Activated CD4-positive, alpha-beta T cell treated with anti-CD3 and anti-CD28 coated beads, Interleukin-2, amount 50 U/mL, for 24 hours (primary cell): ENCODE data around the gene DNMT3A.

ENCODE experiments used
- DNase-seq, 2 donors: peaks; one replicate each; pipeline ENCODE4 v3.0.0-alpha.2; 2020; ENCODE audit warnings: low read depth in 1 of 2, low spot score in 1 of 2

The DNMT3A gene

GRCh38 chr2:25307949-25308557 is 33.7 kb downstream of the DNMT3A start:
- DNase-seq, result no peak

DNA sequence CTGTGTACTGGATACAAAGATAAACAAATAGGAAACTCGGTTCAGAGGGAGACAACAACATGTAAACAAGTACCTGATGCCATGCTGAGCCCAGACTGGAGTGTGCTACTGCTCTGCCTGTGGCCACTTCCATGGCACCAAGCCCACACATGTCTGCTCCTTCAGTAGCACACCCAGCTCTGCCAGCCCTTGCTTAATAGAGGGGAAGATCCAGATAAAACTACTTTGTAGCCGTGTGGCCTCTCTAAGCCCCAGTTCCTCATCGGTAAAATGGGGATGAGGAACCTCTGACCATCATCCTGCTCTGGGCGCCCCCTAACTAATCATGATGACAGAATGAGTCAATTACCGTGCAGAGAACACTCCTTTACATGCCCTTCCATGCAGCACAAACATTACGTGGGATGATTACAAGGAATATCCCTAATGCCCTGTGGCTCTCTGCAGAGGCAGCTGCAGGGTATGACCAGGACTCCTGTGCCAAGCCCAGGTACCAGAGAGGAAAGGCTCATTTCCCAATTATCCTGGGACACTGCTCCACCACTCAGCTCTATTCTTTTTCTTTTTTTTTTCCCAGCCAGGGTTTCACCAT is 34.9 kb downstream of the DNMT3A start:
- no peak for DNase-seq

- DNase-seq, result no peak
Measured at GRCh38 chr2:25305775-25306174, 36.0 kb downstream of the DNMT3A start.

- no peak for DNase-seq
Measured at GRCh38 chr2:25304826-25305596, 36.7 kb downstream of the DNMT3A start.

- DNase-seq, result no peak
Measured at GRCh38 chr2:25304321-25304720, 37.4 kb downstream of the DNMT3A start.

DNA sequence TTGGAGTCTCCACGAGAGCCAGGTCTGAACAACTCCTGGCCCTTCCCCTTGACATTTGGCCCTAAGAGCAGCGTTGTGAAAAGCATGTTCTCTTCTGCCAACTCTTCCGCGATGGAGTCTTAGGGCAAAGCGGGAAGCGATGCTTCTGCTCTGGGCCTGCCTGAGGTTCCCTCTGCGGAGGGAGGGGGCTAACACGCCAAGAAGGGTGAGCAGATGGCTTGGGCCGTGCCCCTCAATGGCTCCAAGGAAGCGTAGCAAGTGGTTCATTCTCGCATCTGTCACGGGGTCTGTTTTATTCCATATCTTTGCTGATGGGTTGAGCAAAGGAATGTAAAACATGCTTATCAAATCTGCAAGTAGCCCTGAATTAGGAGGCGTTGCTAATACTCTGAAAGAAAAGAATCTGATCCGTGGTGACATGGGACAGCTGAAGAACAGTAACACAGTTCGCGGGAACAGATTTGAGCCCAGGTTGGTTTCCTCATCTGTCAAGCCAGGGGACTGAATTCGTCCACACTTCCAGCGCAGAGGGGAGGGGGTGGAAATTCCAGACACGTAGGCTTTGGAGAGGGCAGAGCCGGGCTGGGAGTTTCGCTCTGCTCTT is 38.0 kb downstream of the DNMT3A start:
- no peak for DNase-seq

- no peak for DNase-seq
Measured at GRCh38 chr2:25302758-25303375, 38.9 kb downstream of the DNMT3A start.

- DNase-seq, result peak; percentile 33 to 70
Measured at GRCh38 chr2:25301453-25302352, 40.0 kb downstream of the DNMT3A start.

DNA sequence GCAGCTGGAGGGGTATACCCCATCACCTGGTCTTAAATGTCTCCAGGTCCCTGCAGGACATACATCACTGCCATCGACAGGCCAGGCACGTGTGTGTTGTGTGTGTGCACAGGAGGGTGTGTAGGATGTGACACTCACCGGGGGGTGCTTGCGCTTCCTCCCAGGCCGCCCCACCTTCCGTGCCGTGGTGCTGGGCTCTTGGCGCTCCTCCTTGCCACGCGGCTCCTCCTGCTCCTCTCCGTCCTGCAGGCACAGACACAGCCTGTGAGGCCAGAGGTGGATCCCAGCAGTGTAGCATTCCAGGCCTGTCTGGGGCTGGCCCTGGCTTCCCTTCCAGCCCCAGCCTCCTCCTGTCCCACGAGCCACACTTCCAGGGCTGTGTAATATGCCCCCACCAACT is 41.7 kb downstream of the DNMT3A start:
- no peak for DNase-seq

GRCh38 chr2:25298776-25299431 is 42.8 kb downstream of the DNMT3A start:
- DNase-seq, result no peak

DNA sequence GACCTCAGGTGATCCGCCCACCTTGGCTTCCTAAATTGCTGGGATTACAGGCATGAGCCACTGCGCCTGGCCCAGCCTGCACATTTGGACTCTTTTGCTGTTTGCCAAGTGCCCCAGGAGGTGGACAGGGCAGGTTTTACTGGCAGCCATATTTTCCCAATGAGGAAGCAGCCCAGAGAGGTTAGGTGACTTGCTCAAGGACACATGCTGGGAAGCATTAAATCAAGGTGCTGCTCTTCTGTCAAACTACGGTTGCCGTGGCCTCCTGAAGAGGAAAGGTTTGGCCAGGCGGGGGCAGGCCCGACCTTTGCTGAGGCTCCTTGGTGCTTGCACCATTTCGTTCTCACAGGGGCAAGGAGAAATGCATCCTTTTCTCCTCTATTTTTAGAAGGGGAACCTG is 44.0 kb downstream of the DNMT3A start:
- DNase-seq, result no peak

GRCh38 chr2:25295621-25296020 is 46.1 kb downstream of the DNMT3A start:
- DNase-seq, result no peak

DNA sequence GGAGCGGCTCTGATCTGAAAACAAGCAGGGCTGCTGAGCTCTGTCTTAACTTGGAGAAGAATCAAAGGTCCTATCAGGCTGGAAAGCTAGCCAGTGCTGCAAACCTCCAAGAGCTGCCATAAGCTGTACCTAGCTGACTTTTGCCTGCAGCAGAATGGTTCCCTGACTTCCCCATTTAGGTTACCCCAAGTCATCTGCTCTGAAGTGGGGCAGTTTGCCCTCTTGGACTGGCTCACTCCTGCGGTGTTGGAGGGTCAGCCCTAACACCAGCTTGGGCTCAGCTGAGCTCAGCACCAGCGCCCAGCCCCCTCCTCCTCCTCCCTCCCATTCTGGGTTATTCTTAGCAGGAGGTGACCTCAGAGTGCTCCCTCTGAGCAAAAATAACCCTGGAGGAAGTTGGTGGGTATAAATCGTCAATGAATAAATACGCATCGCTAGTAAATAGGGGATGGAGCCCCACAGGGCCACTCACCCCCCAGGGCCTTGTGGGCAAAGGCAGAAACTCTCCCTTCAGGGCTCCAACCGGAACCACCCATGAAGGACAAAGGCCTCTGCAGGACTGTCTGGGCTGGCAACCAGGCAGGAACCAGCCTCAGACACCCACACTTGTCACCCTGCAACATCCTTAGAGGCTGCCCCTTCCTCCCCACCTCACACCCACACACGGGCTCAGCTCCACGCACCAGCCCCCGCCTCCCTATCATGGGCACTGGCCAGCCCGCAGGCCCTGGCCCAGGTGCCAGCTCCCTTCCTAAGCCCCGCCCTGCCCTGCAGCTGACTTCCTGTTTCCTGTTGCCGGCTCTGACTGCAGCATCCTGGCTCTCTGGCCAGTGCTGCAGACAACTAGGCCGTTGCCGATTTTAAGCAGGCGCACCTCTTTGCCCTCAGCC is 46.9 kb downstream of the DNMT3A start:
- DNase-seq, result peak in 1 of 2 donors; percentile 56

GRCh38 chr2:25293958-25294562 is 47.7 kb downstream of the DNMT3A start:
- DNase-seq, result no peak

GRCh38 chr2:25293145-25293544 is 48.6 kb downstream of the DNMT3A start:
- no peak for DNase-seq

GRCh38 chr2:25292408-25292807 is 49.3 kb downstream of the DNMT3A start:
- no peak for DNase-seq

DNA sequence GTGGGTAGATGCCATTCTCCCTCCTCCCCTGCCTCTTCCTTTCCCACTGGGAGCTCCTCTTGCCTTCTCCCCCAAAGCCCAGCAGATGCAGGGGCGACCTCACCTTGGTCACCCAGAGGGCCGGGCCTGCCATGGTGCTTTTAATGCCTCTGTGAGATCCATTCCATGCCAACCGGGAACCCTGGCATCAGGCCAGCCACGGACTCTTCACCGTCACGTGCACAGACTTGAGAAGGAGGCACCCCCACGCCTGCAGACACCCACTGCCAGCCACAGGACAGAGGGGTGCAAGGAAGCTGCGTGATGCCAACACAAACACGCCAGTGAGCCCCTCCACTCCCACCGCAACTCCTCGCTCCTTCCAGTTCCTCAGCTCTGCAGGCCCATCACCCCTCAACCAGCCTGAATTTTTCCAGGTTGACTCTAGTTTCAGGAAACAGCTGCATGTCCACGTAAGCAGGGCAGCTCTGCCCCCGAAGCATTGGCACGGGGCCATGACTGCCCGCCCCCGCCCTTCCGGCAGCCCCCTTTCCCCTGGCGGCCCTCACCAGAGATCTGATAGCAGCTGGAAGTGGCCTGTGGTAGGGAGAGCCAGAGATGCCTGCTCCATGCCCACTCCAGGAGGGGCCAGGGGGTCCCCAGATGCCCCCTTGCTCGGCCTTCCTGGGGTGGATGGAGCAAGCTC is 50.8 kb downstream of the DNMT3A start:
- DNase-seq, result no peak
